Upper lobe of left lung (tissue), 4 donors: ENCODE measurements around the gene ATP7A.

Experiments
- EP300 ChIP-seq, 4 donors: sonication (generic); formaldehyde crosslinking; IDR thresholded peaks; one replicate each; pipeline ENCODE4 v1.5.1; 2017; ENCODE audit warnings: antibody characterized with exemption in 4 of 4, control low read depth in 2 of 4
- POLR2A ChIP-seq, 4 donors: fragments of 450-650 bp; IDR thresholded peaks; one replicate each; pipeline ENCODE4 v1.5.1; 2016 to 2017; ENCODE audit warnings: antibody characterized with exemption in 4 of 4, mild to moderate bottlenecking in 2 of 4
- POLR2AphosphoS5 ChIP-seq, 2 donors: sonication (generic); formaldehyde crosslinking; IDR thresholded peaks; one replicate each; pipeline ENCODE4 v1.5.1; 2017; ENCODE audit warnings: antibody characterized with exemption in 2 of 2
- TF ChIP-seq, protein P1 (sequence below), 6 experiments: fragments of 450-650 bp in 4 of 6; fragments of 200-600 bp in 2 of 6; sonication (generic) in 2 of 6; IDR thresholded peaks; one replicate each; pipeline ENCODE4 v1.5.1; 2016 to 2019; ENCODE audit warnings: antibody characterized with exemption in 6 of 6

DNA sequence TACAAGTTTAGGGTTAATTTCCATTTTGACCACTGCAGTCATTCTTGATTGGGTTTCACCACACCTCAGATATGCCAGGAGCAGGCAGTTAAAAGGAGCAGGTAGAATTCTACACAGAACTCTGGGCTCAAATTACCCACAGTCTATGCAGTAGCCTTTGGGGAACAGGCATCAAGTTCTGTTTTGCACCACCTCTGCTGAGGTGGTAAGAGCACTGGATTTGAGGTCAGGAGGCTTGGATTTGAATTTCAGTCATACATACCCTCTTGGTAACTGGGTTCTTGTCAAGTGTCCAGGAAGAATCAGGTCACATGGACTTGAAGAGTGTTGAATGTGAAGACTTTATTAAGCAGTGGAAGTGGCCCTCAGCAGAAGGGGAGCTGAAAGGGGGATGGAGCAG lies 153.2 kb downstream of the ATP7A start:
- TF ChIP-seq, protein P1, sequence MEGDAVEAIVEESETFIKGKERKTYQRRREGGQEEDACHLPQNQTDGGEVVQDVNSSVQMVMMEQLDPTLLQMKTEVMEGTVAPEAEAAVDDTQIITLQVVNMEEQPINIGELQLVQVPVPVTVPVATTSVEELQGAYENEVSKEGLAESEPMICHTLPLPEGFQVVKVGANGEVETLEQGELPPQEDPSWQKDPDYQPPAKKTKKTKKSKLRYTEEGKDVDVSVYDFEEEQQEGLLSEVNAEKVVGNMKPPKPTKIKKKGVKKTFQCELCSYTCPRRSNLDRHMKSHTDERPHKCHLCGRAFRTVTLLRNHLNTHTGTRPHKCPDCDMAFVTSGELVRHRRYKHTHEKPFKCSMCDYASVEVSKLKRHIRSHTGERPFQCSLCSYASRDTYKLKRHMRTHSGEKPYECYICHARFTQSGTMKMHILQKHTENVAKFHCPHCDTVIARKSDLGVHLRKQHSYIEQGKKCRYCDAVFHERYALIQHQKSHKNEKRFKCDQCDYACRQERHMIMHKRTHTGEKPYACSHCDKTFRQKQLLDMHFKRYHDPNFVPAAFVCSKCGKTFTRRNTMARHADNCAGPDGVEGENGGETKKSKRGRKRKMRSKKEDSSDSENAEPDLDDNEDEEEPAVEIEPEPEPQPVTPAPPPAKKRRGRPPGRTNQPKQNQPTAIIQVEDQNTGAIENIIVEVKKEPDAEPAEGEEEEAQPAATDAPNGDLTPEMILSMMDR (IDR thresholded peaks at IDR 0.05) = no peak
- TF ChIP-seq POLR2A (IDR thresholded peaks at IDR 0.05) (no peak), EP300 (IDR thresholded peaks at IDR 0.05) (no peak), POLR2AphosphoS5 (IDR thresholded peaks at IDR 0.05) (no peak)
